ENCODE results near the gene MYCBPAP.

Gene MYCBPAP

DNA sequence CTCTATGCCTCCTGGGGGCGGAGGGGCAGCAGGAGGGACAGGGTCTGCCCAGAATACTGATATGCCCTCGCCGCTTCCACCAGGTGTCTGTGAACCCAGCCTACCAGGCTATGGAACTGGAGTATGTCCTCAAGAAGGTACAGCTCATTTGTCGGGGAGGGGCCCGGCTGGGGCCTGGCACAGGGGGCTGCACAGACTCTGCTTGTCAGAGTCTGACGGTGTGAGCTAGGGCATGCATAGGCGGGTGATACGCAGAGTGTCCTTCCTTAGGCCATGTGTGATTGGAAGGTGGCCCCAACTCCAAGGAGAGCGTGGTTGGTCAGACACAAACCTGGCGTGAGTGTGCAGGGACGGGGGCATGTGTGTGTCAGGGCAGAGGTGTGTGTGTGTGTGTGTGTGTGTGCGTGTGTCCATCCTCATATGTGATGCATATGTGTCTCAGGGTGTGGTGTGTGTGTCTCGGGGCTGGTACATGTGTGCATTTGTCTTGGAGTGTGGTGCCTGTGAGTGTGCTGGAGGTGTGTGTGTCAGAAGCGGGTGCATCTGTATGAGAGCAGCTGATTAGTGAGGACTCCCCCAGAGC, 46.6 kb upstream of the MYCBPAP start:
- TF ChIP-seq, protein P1, sequence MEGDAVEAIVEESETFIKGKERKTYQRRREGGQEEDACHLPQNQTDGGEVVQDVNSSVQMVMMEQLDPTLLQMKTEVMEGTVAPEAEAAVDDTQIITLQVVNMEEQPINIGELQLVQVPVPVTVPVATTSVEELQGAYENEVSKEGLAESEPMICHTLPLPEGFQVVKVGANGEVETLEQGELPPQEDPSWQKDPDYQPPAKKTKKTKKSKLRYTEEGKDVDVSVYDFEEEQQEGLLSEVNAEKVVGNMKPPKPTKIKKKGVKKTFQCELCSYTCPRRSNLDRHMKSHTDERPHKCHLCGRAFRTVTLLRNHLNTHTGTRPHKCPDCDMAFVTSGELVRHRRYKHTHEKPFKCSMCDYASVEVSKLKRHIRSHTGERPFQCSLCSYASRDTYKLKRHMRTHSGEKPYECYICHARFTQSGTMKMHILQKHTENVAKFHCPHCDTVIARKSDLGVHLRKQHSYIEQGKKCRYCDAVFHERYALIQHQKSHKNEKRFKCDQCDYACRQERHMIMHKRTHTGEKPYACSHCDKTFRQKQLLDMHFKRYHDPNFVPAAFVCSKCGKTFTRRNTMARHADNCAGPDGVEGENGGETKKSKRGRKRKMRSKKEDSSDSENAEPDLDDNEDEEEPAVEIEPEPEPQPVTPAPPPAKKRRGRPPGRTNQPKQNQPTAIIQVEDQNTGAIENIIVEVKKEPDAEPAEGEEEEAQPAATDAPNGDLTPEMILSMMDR (IDR thresholded peaks at IDR 0.05), result no peak
- H3K9me3 ChIP-seq, result no peaks in the 10 kb centered on the region
- no peaks in the 10 kb centered on the region for H3K4me1 ChIP-seq (ENCODE audit: control insufficient read depth in 1 of 2, insufficient read depth in 1 of 2, low read depth in 1 of 2, low read length in 1 of 2)
- H3K27me3 ChIP-seq, result peaks cover 5% of the 10 kb centered on the region
- H3K4me3 ChIP-seq (ENCODE audit: low read depth in 1 of 2, low read length in 1 of 2), result no peak overlapping the region
- no peak overlapping the region for H3K27ac ChIP-seq
- H3K36me3 ChIP-seq, result no peaks in the 10 kb centered on the region

DNA sequence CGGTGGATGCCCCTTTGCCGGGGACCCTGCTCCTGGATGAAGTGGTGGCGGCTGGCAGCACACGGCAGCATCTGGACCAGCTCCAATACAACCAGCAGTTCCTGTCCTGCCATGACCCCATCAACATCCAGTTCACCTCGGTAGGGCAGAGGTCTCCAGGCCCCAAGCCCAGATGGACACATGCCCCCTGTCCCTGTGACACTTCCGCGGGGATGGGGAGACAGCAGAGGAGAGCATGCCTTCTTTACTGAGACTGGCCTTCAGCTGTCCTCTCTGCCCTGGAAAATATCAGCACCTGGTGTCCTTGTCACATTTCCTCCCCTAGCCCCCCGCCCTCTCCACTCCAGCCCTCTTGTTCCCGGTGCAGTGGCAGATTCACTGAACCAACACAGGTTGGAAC, 45.8 kb upstream of the MYCBPAP start:
- peaks cover 13% of the 10 kb centered on the region for H3K27me3 ChIP-seq
- TF ChIP-seq, protein P1 (IDR thresholded peaks at IDR 0.05), result no peak
- no peak overlapping the region for H3K4me3 ChIP-seq (ENCODE audit: low read depth in 1 of 2, low read length in 1 of 2)
- no peaks in the 10 kb centered on the region for H3K36me3 ChIP-seq
- no peak overlapping the region for H3K27ac ChIP-seq
- no peaks in the 10 kb centered on the region for H3K9me3 ChIP-seq
- H3K4me1 ChIP-seq (ENCODE audit: control insufficient read depth in 1 of 2, insufficient read depth in 1 of 2, low read depth in 1 of 2, low read length in 1 of 2), result no peaks in the 10 kb centered on the region

DNA sequence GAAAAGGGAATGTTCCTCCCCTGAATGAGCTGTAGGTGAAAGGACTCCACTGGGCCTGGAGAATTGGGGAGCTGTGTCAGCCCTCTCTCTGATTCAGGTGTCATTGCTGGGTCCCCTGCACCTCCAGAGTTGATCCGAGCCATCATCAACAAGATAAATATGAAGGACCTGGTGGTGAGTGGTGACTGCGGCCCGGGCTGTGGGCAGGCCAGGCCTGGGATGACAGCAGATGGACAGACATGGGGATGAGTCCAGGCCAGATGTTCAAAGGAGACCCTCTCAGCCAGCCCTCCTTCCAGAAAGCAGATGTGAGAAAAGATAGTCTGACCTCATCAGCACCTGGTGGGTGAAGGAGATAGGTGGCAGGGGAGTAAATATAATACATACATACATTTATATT, 44.1 kb upstream of the MYCBPAP start:
- H3K4me1 ChIP-seq (ENCODE audit: control insufficient read depth in 1 of 2, insufficient read depth in 1 of 2, low read depth in 1 of 2, low read length in 1 of 2), result peaks cover 0 to 4% of the 10 kb centered on the region in 2 experiments
- no peaks in the 10 kb centered on the region for H3K9me3 ChIP-seq
- peaks cover 30% of the 10 kb centered on the region for H3K27me3 ChIP-seq
- H3K4me3 ChIP-seq (ENCODE audit: low read depth in 1 of 2, low read length in 1 of 2), result no peak overlapping the region
- TF ChIP-seq, protein P1 (IDR thresholded peaks at IDR 0.05), result no peak
- H3K36me3 ChIP-seq, result no peaks in the 10 kb centered on the region
- no peak overlapping the region for H3K27ac ChIP-seq

DNA sequence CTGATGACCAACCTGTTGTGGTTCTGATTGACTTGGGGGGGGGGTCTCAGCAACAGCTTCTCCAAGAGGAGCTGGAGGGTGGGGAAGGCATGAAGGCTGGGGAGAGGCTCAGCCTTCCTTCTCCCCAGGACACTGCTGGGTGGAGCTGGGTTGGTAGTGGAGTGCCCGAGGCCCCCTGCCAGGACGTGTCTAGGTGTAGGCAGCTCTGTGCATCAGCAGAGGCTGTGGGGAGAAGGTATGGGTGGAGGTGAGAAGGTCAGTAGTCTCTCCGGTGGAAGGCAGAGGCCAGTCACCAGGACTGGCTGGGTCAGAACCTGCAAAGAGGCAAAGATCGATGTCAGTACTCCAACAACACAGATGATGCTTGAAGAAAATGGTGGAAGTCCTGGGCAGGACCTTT, 43.5 kb upstream of the MYCBPAP start:
- TF ChIP-seq, protein P1 (IDR thresholded peaks at IDR 0.05), result no peak
- H3K4me3 ChIP-seq (ENCODE audit: low read depth in 1 of 2, low read length in 1 of 2), result no peak overlapping the region
- no peaks in the 10 kb centered on the region for H3K9me3 ChIP-seq
- H3K36me3 ChIP-seq, result no peaks in the 10 kb centered on the region
- H3K27me3 ChIP-seq, result peaks cover 36% of the 10 kb centered on the region
- no peak overlapping the region for H3K27ac ChIP-seq
- peaks cover 0 to 4% of the 10 kb centered on the region in 2 experiments for H3K4me1 ChIP-seq (ENCODE audit: control insufficient read depth in 1 of 2, insufficient read depth in 1 of 2, low read depth in 1 of 2, low read length in 1 of 2)

DNA sequence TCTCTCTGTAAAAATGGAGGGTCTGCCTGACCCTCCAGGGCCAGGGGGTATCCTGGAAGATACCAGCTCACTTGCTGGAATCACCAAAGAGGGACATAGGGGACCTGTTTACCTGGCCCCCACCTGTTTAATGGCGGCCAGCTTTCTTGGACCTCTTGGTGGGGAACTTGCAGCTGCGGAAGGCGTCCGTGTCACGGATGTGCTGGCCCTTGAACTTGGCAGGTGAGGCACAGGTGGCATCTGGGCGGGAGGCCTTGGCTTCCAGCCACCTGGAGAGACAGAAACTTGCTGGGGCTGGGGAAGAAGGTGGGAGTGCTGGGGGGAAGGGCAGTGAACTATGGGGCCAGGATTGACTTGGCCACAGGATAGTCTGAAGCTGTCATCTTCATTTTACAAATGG, 43.1 kb upstream of the MYCBPAP start:
- Histone ChIP-seq H3K9me3 (no peaks in the 10 kb centered on the region), H3K27me3 (peaks cover 40% of the 10 kb centered on the region), H3K27ac (no peak overlapping the region), H3K36me3 (no peaks in the 10 kb centered on the region), H3K4me3 (ENCODE audit: low read depth in 1 of 2, low read length in 1 of 2) (no peak overlapping the region), H3K4me1 (ENCODE audit: control insufficient read depth in 1 of 2, insufficient read depth in 1 of 2, low read depth in 1 of 2, low read length in 1 of 2) (peaks cover 0 to 4% of the 10 kb centered on the region in 2 experiments)
- TF ChIP-seq, protein P1 (IDR thresholded peaks at IDR 0.05), result no peak
